IPS DF 6.9 (cell line): ENCODE results near the gene SLC35A2.
A peak's percentile ranks its signal among the peaks of the same experiment; 100 is the strongest.

Experiments
- DNase-seq: peaks from one replicate; pipeline ENCODE4 v3.0.0-alpha.2; 2013; ENCODE audit warnings: low read depth, low spot score
- H3K27ac ChIP-seq: one replicate; pipeline ENCODE4 v1.5.1; 2013; ENCODE audit warnings: low read length, control low read depth
- H3K27me3 ChIP-seq: 2 replicates; pipeline ENCODE4 v1.6.1; 2013; ENCODE audit warnings: mild to moderate bottlenecking, low read length; ENCODE audit not compliant: control insufficient read depth, insufficient read depth
- H3K36me3 ChIP-seq: 2 replicates; pipeline ENCODE4 v1.6.1; 2013; ENCODE audit warnings: low read length; ENCODE audit not compliant: control insufficient read depth, insufficient read depth
- H3K4me1 ChIP-seq: 2 replicates; pipeline ENCODE4 v1.6.1; 2013; ENCODE audit warnings: low read length; ENCODE audit not compliant: control insufficient read depth, insufficient read depth
- H3K4me3 ChIP-seq: 2 replicates; pipeline ENCODE4 v1.5.1; 2013; ENCODE audit warnings: mild to moderate bottlenecking, low read length
- H3K9me3 ChIP-seq: 2 replicates; pipeline ENCODE4 v1.6.1; 2013; ENCODE audit warnings: low read length, inconsistent platforms; ENCODE audit not compliant: control insufficient read depth, insufficient read depth
- WGBS: extraction: QIAGEN DNeasy Blood & Tissue Kit; methylation state at CpG from one replicate; pipeline ENCODE4 v1.1.7; 2013; ENCODE audit warnings: mixed read lengths, missing lambda C conversion rate; ENCODE audit not compliant: insufficient read length, insufficient coverage; 5-methylcytosine and 5-hydroxymethylcytosine counted together

SLC35A2 gene

DNA sequence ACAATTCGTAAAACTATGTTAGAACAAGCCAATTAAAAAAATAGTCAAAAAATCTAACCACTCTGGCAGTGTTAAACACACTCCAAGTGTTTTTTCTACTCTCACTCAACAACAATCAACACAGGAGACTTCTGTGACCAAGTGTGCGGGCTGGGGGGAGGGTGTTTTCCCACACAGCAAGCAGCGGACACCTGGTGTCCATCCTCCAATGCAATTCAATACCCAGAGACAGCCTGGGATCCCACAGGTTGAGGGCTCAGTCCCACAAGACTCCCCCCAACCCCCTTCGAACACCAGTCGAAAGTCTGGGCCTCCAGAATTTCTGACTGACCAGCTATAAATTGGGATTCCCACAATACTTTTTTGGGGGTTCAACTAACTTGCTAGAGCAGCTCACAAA lies 15.7 kb upstream of the SLC35A2 start:
- no peak for DNase-seq
- H3K4me1 ChIP-seq: peaks cover 2% of the 10 kb centered on the region; the same call in 1 of the 2 replicates
- no peak overlapping the region for H3K27ac ChIP-seq
- peaks cover 5% of the 10 kb centered on the region; the same call in 1 of the 2 replicates for H3K36me3 ChIP-seq
- no peaks in the 10 kb centered on the region for H3K27me3 ChIP-seq
- H3K4me3 ChIP-seq: no peak overlapping the region
- whole genome bisulfite sequencing: no CpG with 5 or more reads among the region's 5 CpGs
- H3K9me3 ChIP-seq: no peaks in the 10 kb centered on the region

DNA sequence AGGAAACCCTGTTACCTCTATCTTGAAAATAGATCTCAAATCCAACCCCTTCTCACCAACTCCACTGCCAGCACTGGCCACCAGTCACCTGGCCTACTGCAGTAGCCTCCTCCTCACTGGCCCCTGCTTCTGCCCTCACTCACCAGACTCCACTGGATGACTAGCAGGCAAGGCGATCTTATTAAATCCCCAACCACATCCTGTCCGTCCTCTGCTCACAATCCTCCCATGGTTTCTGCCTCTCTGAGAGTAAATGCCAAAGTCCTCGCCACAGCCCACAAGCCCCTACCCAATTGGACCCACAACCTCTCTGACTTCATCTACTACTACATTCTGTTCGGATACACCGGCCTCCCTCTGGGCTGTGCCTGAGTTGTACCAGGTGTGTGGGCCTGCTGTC lies 12.8 kb upstream of the SLC35A2 start:
- no peak for DNase-seq
- no peak overlapping the region for H3K27ac ChIP-seq
- H3K27me3 ChIP-seq: no peaks in the 10 kb centered on the region
- H3K9me3 ChIP-seq: no peaks in the 10 kb centered on the region
- no peak overlapping the region for H3K4me3 ChIP-seq
- no CpG with 5 or more reads among the region's 5 CpGs for WGBS
- peaks cover 6% of the 10 kb centered on the region; the same call in 1 of the 2 replicates for H3K4me1 ChIP-seq
- peaks cover 5% of the 10 kb centered on the region; the same call in 1 of the 2 replicates for H3K36me3 ChIP-seq

GRCh38 chrX:48923771-48924170 lies 12.3 kb upstream of the SLC35A2 start:
- DNase-seq: no peak
- no peaks in the 10 kb centered on the region for H3K9me3 ChIP-seq
- H3K4me1 ChIP-seq: peaks cover 6% of the 10 kb centered on the region; the same call in 1 of the 2 replicates
- no peaks in the 10 kb centered on the region for H3K27me3 ChIP-seq
- WGBS: no CpG with 5 or more reads among the region's 13 CpGs
- no peak overlapping the region for H3K27ac ChIP-seq
- no peak overlapping the region for H3K4me3 ChIP-seq
- peaks cover 5% of the 10 kb centered on the region; the same call in 1 of the 2 replicates for H3K36me3 ChIP-seq

- peaks cover 4% of the 10 kb centered on the region; the same call in 1 of the 2 replicates for H3K4me1 ChIP-seq
- no peaks in the 10 kb centered on the region for H3K9me3 ChIP-seq
- no CpG with 5 or more reads among the region's 4 CpGs for WGBS
- H3K36me3 ChIP-seq: peaks cover 5% of the 10 kb centered on the region; the same call in 1 of the 2 replicates
- H3K4me3 ChIP-seq: no peak overlapping the region
- no peak overlapping the region for H3K27ac ChIP-seq
- no peaks in the 10 kb centered on the region for H3K27me3 ChIP-seq
- no peak for DNase-seq
Measured at GRCh38 chrX:48920718-48921104, 9.3 kb upstream of the SLC35A2 start.

DNA sequence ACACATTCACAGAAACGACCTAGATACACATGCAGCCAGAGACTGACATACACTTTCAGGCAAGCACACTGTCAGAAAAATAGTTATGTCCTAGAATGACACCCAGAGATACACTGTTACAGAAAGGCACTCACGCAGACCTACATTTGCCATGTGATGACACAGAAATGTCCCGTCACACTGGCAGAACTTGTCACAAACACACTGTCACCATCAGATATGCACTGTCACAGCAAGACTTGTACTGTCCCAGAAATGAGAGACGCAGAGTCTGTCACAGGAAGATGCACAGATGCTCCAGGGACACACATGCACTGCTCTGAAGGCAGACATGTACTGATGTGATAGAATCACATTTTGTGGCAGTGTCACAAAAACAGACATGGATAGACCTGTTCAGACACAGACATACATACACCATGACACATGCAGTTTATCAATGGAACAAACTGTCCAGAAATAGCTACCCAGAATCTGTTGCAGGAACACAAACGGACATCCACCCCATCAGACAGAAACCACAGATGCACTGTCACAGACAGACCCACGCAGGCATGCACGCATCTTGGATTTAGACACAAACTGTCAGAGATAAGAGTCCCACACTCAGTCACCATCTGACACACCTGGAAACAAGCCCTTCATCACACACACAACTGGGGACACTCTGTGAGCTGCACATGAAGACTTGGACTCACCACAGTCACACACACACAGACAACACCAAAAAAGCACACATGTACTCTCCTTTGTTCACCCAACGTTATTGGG lies 8.7 kb upstream of the SLC35A2 start:
- no peak for DNase-seq
- Histone ChIP-seq H3K4me3 (peak overlapping the region; percentile 61; the same call in 1 of the 2 replicates), H3K36me3 (peaks cover 11% of the 10 kb centered on the region), H3K9me3 (no peaks in the 10 kb centered on the region), H3K27ac (no peak overlapping the region), H3K27me3 (no peaks in the 10 kb centered on the region), H3K4me1 (peaks cover 4% of the 10 kb centered on the region; the same call in 1 of the 2 replicates)
- WGBS: no CpG with 5 or more reads among the region's 8 CpGs

GRCh38 chrX:48919360-48919841 lies 8.0 kb upstream of the SLC35A2 start:
- Histone ChIP-seq H3K36me3 (peaks cover 12% of the 10 kb centered on the region), H3K27ac (no peak overlapping the region), H3K27me3 (no peaks in the 10 kb centered on the region), H3K9me3 (no peaks in the 10 kb centered on the region), H3K4me3 (peak overlapping the region; percentile 61; the same call in 1 of the 2 replicates), H3K4me1 (peaks cover 4% of the 10 kb centered on the region; the same call in 1 of the 2 replicates)
- no CpG with 5 or more reads among the region's 15 CpGs for WGBS
- DNase-seq: no peak

DNA sequence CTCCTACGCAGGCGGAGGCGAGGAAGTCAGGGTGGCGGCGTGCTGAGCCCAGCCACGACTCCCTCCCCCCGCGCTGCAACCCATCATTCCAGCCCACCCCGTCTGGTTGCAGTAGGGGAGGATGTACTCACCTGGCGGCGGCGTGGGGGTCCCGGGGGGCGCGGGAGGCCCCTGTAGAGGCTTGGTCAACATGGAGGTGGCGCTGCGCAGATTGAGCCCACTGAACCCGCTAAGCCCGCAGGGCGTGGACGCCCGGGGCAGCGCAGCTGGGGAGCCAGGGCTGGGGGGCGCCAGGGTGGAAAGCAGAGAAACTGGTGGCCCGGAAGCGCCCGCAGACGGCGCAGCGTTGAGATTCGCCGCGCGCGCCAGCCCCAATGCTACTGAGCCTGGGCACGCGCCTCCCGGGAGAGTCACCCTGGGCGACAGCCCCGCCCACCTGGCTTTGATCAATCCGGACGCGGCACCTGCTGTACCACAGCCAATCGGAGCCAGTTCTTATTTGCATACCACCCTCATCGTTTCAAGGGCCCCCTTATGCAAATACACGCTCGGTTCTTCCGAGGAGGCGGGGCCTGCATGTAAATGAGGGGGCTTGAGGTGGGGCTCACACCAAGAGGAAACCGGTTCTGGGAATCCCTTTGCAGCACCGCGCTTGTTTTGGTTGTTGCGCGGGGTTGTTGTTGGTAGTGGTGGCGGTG lies 7.3 kb upstream of the SLC35A2 start, which contains the start of gene PIM2:
Gene PIM2 (minus strand): TSS at position 382 of the 698 bp plus-strand sequence. CDS start 190 bp downstream, at position 192.
- Histone ChIP-seq H3K9me3 (no peaks in the 10 kb centered on the region), H3K4me1 (peaks cover 4% of the 10 kb centered on the region; the same call in 1 of the 2 replicates), H3K27me3 (no peaks in the 10 kb centered on the region), H3K36me3 (peaks cover 11% of the 10 kb centered on the region), H3K4me3 (peak within 1 kb of the TSS; percentile 96), H3K27ac (no peak within 1 kb of the TSS)
- no peak for DNase-seq
- WGBS: no CpG with 5 or more reads among the region's 55 CpGs

DNA sequence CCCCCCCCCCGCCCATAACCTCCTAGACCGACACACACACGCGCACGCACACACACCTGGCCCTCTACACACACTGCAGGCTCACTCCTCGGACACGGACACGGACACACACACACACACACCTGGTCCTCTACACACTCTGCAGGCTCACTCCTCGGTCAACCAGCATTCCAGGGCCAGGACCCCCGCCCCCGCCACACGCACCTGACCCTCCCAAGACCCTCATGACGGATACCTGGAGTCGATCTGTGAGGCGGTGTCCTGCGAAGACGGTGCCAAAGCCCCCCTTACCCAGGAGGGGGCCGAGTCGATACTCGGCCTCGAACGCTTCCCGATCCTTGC lies 6.8 kb upstream of the SLC35A2 start:
- Histone ChIP-seq H3K4me1 (peaks cover 4% of the 10 kb centered on the region; the same call in 1 of the 2 replicates), H3K27me3 (no peaks in the 10 kb centered on the region), H3K27ac (no peak overlapping the region), H3K4me3 (peak overlapping the region; percentile 96), H3K36me3 (peaks cover 15% of the 10 kb centered on the region), H3K9me3 (no peaks in the 10 kb centered on the region)
- no CpG with 5 or more reads among the region's 23 CpGs for WGBS
- no peak for DNase-seq

DNA sequence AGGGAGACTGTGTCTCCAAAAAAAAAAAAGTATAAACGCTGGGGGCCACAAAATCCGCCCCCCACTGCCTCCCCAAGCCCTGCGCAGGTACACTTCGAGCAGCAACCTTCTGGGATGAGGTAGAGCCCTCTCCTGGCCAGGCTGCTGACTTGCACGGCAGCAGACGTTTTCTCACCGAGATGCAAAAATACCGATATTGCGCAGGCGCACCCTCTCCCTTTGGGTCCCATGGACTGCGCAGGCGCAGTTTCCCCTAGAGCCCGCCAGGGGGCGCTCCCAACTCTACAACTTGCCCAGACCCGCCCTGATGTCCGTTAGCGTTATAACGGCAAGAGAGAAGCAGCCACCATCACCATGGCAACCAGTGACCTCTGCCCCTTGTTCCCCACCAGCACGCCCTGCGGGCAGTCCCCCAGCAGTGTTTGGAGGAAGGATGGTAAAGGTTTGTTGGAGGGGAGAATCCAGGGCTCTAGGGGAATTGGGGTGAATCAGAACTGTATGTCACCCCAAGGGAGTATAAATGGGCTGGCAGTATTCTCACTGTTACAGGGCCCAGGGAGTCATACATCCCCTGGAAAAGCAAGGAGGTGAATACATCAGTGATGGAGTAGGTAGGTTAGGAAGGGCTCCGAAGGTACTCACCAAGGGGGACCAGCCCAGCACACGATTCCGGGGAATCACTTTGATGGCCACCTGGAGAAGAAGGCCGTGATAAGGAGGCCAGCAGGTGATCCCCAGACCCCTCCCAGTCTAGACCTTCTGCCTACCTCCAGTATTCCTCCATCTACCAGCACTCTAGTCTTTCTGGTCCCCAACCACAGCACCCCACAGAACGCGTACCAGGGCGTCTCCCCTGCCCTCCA lies 5.9 kb upstream of the SLC35A2 start:
- no peak for DNase-seq
- Histone ChIP-seq H3K4me1 (peaks cover 4% of the 10 kb centered on the region; the same call in 1 of the 2 replicates), H3K4me3 (peak overlapping the region; percentile 96), H3K9me3 (no peaks in the 10 kb centered on the region), H3K27ac (no peak overlapping the region), H3K36me3 (peaks cover 15% of the 10 kb centered on the region), H3K27me3 (no peaks in the 10 kb centered on the region)
- no CpG with 5 or more reads among the region's 27 CpGs for WGBS
